B cell (primary cell): ENCODE data around the gene SLC9A7. TPM values are rescaled to one million over a fixed set of nuclear protein-coding genes. Genes with fewer than 3 reads are reported as not detected.

Experiments used
- ATAC-seq: fragments of 200-7000 bp; cut with Tn5 transposase; one replicate; pipeline ENCODE4 v1.10.0; 2021; ENCODE audit warnings: low read depth, mild to moderate bottlenecking, moderate number of reproducible peaks, moderate library complexity
- CTCF ChIA-PET: fragments of 350-600 bp; sonication (Branson Sonifier 250); formaldehyde crosslinking; loops from one replicate; lab custom pipeline; 2021; ENCODE audit warnings: antibody characterized with exemption, inconsistent platforms; lab: Charles Lee
- POLR2A ChIA-PET: fragments of 350-600 bp; sonication (Branson Sonifier 250); formaldehyde crosslinking; loops from one replicate; lab custom pipeline; 2021; ENCODE audit warnings: antibody characterized with exemption; lab: Charles Lee
- DNase-seq: peaks from one replicate; pipeline ENCODE4 v3.0.0; 2013
- H2AFZ ChIP-seq: 2 replicates; pipeline ENCODE4 v1.6.1; 2012; ENCODE audit warnings: mild to moderate bottlenecking, low read depth, low read length; ENCODE audit not compliant: insufficient read depth, poor library complexity, severe bottlenecking
- H3K27ac ChIP-seq, 2 donors: 1 replicate in 1 of 2; 2 replicates in 1 of 2; pipeline ENCODE4 v1.5.1; 2012 to 2013; ENCODE audit warnings: low read length in 2 of 2, mild to moderate bottlenecking in 2 of 2, moderate library complexity in 1 of 2
- H3K27me3 ChIP-seq, 4 experiments: fragments of 200-600 bp in 1 of 4; sonication (generic) in 1 of 4; replicated peaks in 1 of 4; 1 replicate in 2 of 4; 2 replicates in 2 of 4; pipeline versions ENCODE4 v1.6.1 to v1.7.0; 2013 to 2016; ENCODE audit warnings: low read length in 3 of 4, mild to moderate bottlenecking in 2 of 4, mixed read lengths in 1 of 4, moderate library complexity in 1 of 4; ENCODE audit not compliant: insufficient read depth in 4 of 4, control insufficient read depth in 3 of 4; ENCODE audit errors: control extremely low read depth in 1 of 4
- H3K36me3 ChIP-seq, 2 experiments: replicated peaks in 1 of 2; 1 replicate in 1 of 2; 2 replicates in 1 of 2; pipeline versions ENCODE4 v1.6.1 to v1.7.1; 2013; ENCODE audit warnings: low read length in 1 of 2; ENCODE audit not compliant: insufficient read depth in 2 of 2, control insufficient read depth in 1 of 2; ENCODE audit errors: control extremely low read depth in 1 of 2, extremely low read depth in 1 of 2
- H3K4me1 ChIP-seq, 2 donors: fragments of 200-600 bp in 1 of 2; sonication (generic) in 1 of 2; 1 replicate in 1 of 2; 2 replicates in 1 of 2; pipeline versions ENCODE4 v1.5.1 to v1.6.1; 2013 to 2017; ENCODE audit warnings: low read length in 2 of 2; ENCODE audit not compliant: control insufficient read depth in 2 of 2, insufficient read depth in 2 of 2
- H3K4me2 ChIP-seq: replicated peaks from 2 replicates; pipeline ENCODE3; 2012; ENCODE audit warnings: mild to moderate bottlenecking, low read depth, low read length; ENCODE audit not compliant: poor library complexity, severe bottlenecking
- H3K4me3 ChIP-seq, 5 experiments: fragments of 200-600 bp in 1 of 5; sonication (generic) in 1 of 5; 1 replicate in 3 of 5; 2 replicates in 2 of 5; pipeline versions ENCODE4 v1.5.1 to v1.7.0; 2011 to 2016; ENCODE audit warnings: low read length in 4 of 5, mild to moderate bottlenecking in 4 of 5, low read depth in 2 of 5, control low read depth in 1 of 5, moderate library complexity in 1 of 5; ENCODE audit not compliant: insufficient read depth in 1 of 5; ENCODE audit errors: control extremely low read depth in 1 of 5, extremely low read depth in 1 of 5
- H3K79me2 ChIP-seq: fragments of 200-600 bp; sonication (generic); one replicate; pipeline ENCODE4 v1.6.0; 2016; ENCODE audit warnings: low read length; ENCODE audit not compliant: control insufficient read depth, insufficient read depth
- H3K9ac ChIP-seq: fragments of 200-600 bp; sonication (generic); 2 replicates; pipeline ENCODE4 v1.6.1; 2017; ENCODE audit warnings: mild to moderate bottlenecking, low read length, moderate library complexity
- H3K9me3 ChIP-seq, 3 donors: one replicate each; pipeline versions ENCODE4 v1.6.1 to v1.7.1; 2013; ENCODE audit warnings: low read length in 2 of 3; ENCODE audit not compliant: control insufficient read depth in 2 of 3, insufficient read depth in 1 of 3; ENCODE audit errors: control extremely low read depth in 1 of 3
- H4K20me1 ChIP-seq: 2 replicates; pipeline ENCODE4 v1.6.0; 2012; ENCODE audit warnings: mild to moderate bottlenecking, low read length; ENCODE audit not compliant: insufficient read depth, control insufficient read depth, poor library complexity, severe bottlenecking
- H3K27ac Mint-ChIP-seq: one replicate; pipeline ENCODE4 v1.8.0; 2021; ENCODE audit warnings: mixed read lengths
- H3K27me3 Mint-ChIP-seq: one replicate; pipeline ENCODE4 v1.8.0; 2021; ENCODE audit warnings: mixed read lengths
- H3K4me1 Mint-ChIP-seq: one replicate; pipeline ENCODE4 v1.8.0; 2021; ENCODE audit warnings: mixed read lengths
- H3K4me3 Mint-ChIP-seq: one replicate; pipeline ENCODE4 v1.8.0; 2021; ENCODE audit warnings: mixed read lengths
- H3K9me3 Mint-ChIP-seq: one replicate; pipeline ENCODE4 v1.8.0; 2022; ENCODE audit warnings: mixed read lengths; ENCODE audit not compliant: insufficient read depth
- CTCF ChIP-seq: fragments of 200-600 bp; IDR thresholded peaks from one replicate; pipeline ENCODE4 v1.8.0; 2022; ENCODE audit warnings: antibody characterized with exemption, mild to moderate bottlenecking
- EZH2 ChIP-seq: IDR thresholded peaks from 2 replicates; pipeline ENCODE4 v1.6.1; 2012; ENCODE audit warnings: borderline replicate concordance, low read depth, mild to moderate bottlenecking, moderate library complexity, low read length; ENCODE audit not compliant: insufficient read depth, poor library complexity, severe bottlenecking
- WGBS: methylation state at CpG from one replicate; pipeline ENCODE4 v1.1.5; 2013; ENCODE audit warnings: missing lambda C conversion rate; ENCODE audit not compliant: insufficient coverage; 5-methylcytosine and 5-hydroxymethylcytosine counted together
- intact Hi-C: fragments of 100-400 bp; cut with micrococcal nuclease; formaldehyde crosslinking; loops from one replicate; pipeline ENCODE4 v1.10.0; 2022
- polyA plus RNA-seq: library from polyadenylated mRNA; depleted of rRNA; stranded (reverse); fragments of >200 nt; gene quantifications from 2 replicates; pipeline ENCODE4 v1.2.3, GENCODE V29; 2012
- total RNA-seq, 2 donors: library from RNA; stranded (reverse); fragments of 120-200 nt in 1 of 2; gene quantifications; 1 replicate in 1 of 2; 2 replicates in 1 of 2; pipeline versions ENCODE4 v1.2.3 to v1.2.4, GENCODE V29; 2013 to 2022

SLC9A7 gene
- total and polyA plus RNA-seq, 2 donors (not counting 1 experiment from before 2014, with no cell fraction given), result 24.9 to 53.2 TPM

GRCh38 chrX:46673620-46674359 is 85.1 kb downstream of the SLC9A7 start:
- Histone ChIP-seq H3K4me1 (no peaks in the 10 kb centered on the region), H3K79me2 (peaks cover 9% of the 10 kb centered on the region), H3K27ac (no peak overlapping the region), H3K36me3 (peaks cover 0 to 52% of the 10 kb centered on the region in 2 experiments), H3K9ac (no peak overlapping the region), H3K4me2 (no peak overlapping the region), H3K27me3 (no peaks in the 10 kb centered on the region), H4K20me1 (peaks cover 8% of the 10 kb centered on the region), H3K4me3 (no peak overlapping the region), H3K9me3 (no peaks in the 10 kb centered on the region), H2AFZ (no peak overlapping the region)
- Mint-ChIP-seq H3K27ac (no peak overlapping the region), H3K4me3 (no peak overlapping the region), H3K27me3 (no peaks in the 10 kb centered on the region), H3K4me1 (peaks cover 4% of the 10 kb centered on the region), H3K9me3 (no peaks in the 10 kb centered on the region)
- ChIA-PET CTCF (no interaction called here), POLR2A (no interaction called here)
- ATAC-seq (no peak), DNase-seq (no peak)
- no CpG with 5 or more reads among the region's 5 CpGs for WGBS
- no peak for TF ChIP-seq EZH2
- TF ChIP-seq CTCF, result no peak
- intact Hi-C loops, result no loop called here

GRCh38 chrX:46670316-46670715 is 88.6 kb downstream of the SLC9A7 start:
- ATAC-seq (no peak), DNase-seq (no peak)
- H3K4me3 ChIP-seq, result no peak overlapping the region
- peaks cover 0 to 46% of the 10 kb centered on the region in 2 experiments for H3K36me3 ChIP-seq
- peaks cover 7% of the 10 kb centered on the region for H3K4me1 Mint-ChIP-seq
- WGBS, result no CpG with 5 or more reads among the region's 3 CpGs
- CTCF ChIA-PET, result interaction anchor here (1.2 kb wide), 1 partner anchor 15 kb away, joined by 3 read pairs; no protein-coding TSS in a partner anchor
- no peaks in the 10 kb centered on the region for H3K4me1 ChIP-seq
- no peak overlapping the region for H3K27ac Mint-ChIP-seq
- H3K9me3 Mint-ChIP-seq, result no peaks in the 10 kb centered on the region
- H3K27me3 ChIP-seq, result no peaks in the 10 kb centered on the region
- H3K4me3 Mint-ChIP-seq, result no peak overlapping the region
- H3K9me3 ChIP-seq, result no peaks in the 10 kb centered on the region
- no peak overlapping the region for H3K4me2 ChIP-seq
- H3K27ac ChIP-seq, result no peak overlapping the region
- POLR2A ChIA-PET, result no interaction called here
- TF ChIP-seq EZH2, result no peak
- intact Hi-C loops, result no loop called here
- H3K79me2 ChIP-seq, result peaks cover 17% of the 10 kb centered on the region
- no peak overlapping the region for H2AFZ ChIP-seq
- no peaks in the 10 kb centered on the region for H3K27me3 Mint-ChIP-seq
- H4K20me1 ChIP-seq, result peaks cover 6% of the 10 kb centered on the region
- no peak overlapping the region for H3K9ac ChIP-seq
